Ovary (tissue), 9 donors: ENCODE measurements around the gene SERPINA4. TPM values are rescaled to one million over a fixed set of nuclear protein-coding genes. Genes with fewer than 3 reads are reported as not detected.

ENCODE experiments used
- DNase-seq, 5 donors: peaks; one replicate each; pipeline ENCODE4 v3.0.0-alpha.2; 2019 to 2020
- H3K27ac ChIP-seq, 2 donors: fragments of 200-600 bp; one replicate each; pipeline versions ENCODE4 v1.5.1 to v1.8.0; 2019 to 2022
- H3K27me3 ChIP-seq: fragments of 200-600 bp; one replicate; pipeline ENCODE4 v1.8.0; 2022
- H3K36me3 ChIP-seq: fragments of 200-600 bp; sonication (generic); one replicate; pipeline ENCODE4 v1.5.1; 2019
- H3K4me1 ChIP-seq: one replicate; pipeline ENCODE4 v1.8.1; 2013; ENCODE audit warnings: mild to moderate bottlenecking, moderate library complexity; ENCODE audit not compliant: insufficient read depth
- H3K4me3 ChIP-seq: fragments of 200-600 bp; sonication (generic); one replicate; pipeline ENCODE4 v1.5.1; 2017
- H3K9me3 ChIP-seq, 2 donors: fragments of 200-600 bp in 1 of 2; sonication (generic) in 1 of 2; one replicate each; pipeline versions ENCODE4 v1.5.1 to v1.8.1; 2013 to 2019; ENCODE audit warnings: mild to moderate bottlenecking in 1 of 2, moderate library complexity in 1 of 2
- EP300 ChIP-seq: sonication (generic); formaldehyde crosslinking; IDR thresholded peaks from one replicate; pipeline ENCODE4 v1.6.1; 2017; ENCODE audit warnings: antibody characterized with exemption
- POLR2A ChIP-seq: fragments of 450-650 bp; IDR thresholded peaks from one replicate; pipeline ENCODE4 v1.6.1; 2017; ENCODE audit warnings: antibody characterized with exemption, mild to moderate bottlenecking, moderate library complexity
- WGBS, 3 donors: extraction: QIAGEN DNeasy Blood & Tissue Kit in 1 of 3; methylation state at CpG; one replicate each; pipeline versions ENCODE4 v1.1.5 to v1.1.7; 2013 to 2017; 5-methylcytosine and 5-hydroxymethylcytosine counted together
- intact Hi-C, 4 donors: fragments of 100-400 bp; cut with DNase I; formaldehyde crosslinking; loops; one replicate each; pipeline versions ENCODE4 v1.11.0 to v1.15.1; 2022 to 2023
- polyA plus RNA-seq, 2 donors: library from polyadenylated mRNA; stranded (reverse); fragments of 200-250 nt in 1 of 2; fragments of 350-450 nt in 1 of 2; fragmentation: Illumina TruSeq in 1 of 2; extraction: RNeasy Lipid Tissue Mini Kit (QIAGEN cat#74804) in 1 of 2; gene quantifications; one replicate each; pipeline ENCODE4 v1.2.3, GENCODE V29; 2013 to 2014
- total RNA-seq, 7 donors: library from RNA; depleted of rRNA in 2 of 7; stranded (reverse); fragments of >200 nt in 2 of 7; fragmentation: NEBNext Ultra II Directional in 3 of 7; extraction: Animal tissue kit (Norgen Biotek cat#: 25700) in 3 of 7; gene quantifications; one replicate each; pipeline versions ENCODE4 v1.1.0 to v1.2.4, GENCODE V29; 2016 to 2023
- TF ChIP-seq, protein P1 (sequence below), 3 donors: fragments of 450-650 bp in 2 of 3; fragments of 200-600 bp in 1 of 3; IDR thresholded peaks; one replicate each; pipeline versions ENCODE4 v1.5.1 to v1.8.0; 2016 to 2022; ENCODE audit warnings: antibody characterized with exemption in 3 of 3, mild to moderate bottlenecking in 1 of 3
- donor health status: DM: no; HTN: no; CAD: no; lungs with moderate emphysema.
- donor health status: DM: no; HTN: no; CAD: no.
- donor health status: Bipolar disorder and iron deficiency.
- donor health status: DM: yes; HTN: yes; CAD: no.
- donor health status: DM: no; HTN: no; CAD: no.
- donor health status: DM: yes; HTN: yes; CAD: no.

The SERPINA4 gene
- total and polyA plus RNA-seq, 9 donors: 0.11 to 0.22 (median 0.15) TPM; not detected in 5

GRCh38 chr14:94586635-94587034, 25.4 kb downstream of the SERPINA4 start:
- Histone ChIP-seq H3K9me3 (no peaks in the 10 kb centered on the region), H3K27me3 (no peaks in the 10 kb centered on the region), H3K36me3 (no peaks in the 10 kb centered on the region), H3K27ac (no peak overlapping the region), H3K4me1 (peaks cover 18% of the 10 kb centered on the region), H3K4me3 (no peak overlapping the region)
- TF ChIP-seq POLR2A (no peak), EP300 (no peak)
- TF ChIP-seq, protein P1, sequence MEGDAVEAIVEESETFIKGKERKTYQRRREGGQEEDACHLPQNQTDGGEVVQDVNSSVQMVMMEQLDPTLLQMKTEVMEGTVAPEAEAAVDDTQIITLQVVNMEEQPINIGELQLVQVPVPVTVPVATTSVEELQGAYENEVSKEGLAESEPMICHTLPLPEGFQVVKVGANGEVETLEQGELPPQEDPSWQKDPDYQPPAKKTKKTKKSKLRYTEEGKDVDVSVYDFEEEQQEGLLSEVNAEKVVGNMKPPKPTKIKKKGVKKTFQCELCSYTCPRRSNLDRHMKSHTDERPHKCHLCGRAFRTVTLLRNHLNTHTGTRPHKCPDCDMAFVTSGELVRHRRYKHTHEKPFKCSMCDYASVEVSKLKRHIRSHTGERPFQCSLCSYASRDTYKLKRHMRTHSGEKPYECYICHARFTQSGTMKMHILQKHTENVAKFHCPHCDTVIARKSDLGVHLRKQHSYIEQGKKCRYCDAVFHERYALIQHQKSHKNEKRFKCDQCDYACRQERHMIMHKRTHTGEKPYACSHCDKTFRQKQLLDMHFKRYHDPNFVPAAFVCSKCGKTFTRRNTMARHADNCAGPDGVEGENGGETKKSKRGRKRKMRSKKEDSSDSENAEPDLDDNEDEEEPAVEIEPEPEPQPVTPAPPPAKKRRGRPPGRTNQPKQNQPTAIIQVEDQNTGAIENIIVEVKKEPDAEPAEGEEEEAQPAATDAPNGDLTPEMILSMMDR (IDR thresholded peaks at IDR 0.05): no peak
- intact Hi-C loops: no loop called here
- DNase-seq: no peak
- 85 to 92% (median 88%) methylated on average over 4 of the region's 4 CpGs for WGBS, 3 donors

DNA sequence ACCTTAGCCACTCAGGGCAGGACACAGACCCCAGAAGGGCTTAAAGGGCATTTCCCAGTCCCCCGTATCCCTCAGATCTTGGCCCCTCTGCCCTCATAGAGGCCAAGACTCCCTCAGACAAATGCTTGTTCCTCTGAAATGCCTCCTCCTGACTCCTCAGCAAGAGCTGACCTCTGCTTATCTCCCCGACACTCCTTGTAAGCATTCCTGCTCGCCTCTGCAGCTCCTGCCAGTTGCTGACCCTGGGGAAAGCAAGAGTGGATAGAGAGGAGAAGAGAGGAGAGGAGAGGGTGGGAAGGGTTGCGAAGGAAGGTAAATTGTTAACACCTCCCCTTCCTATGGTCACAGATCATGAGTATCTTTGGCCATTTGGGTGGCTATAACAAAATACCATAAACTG, 27.1 kb downstream of the SERPINA4 start:
- TF ChIP-seq, protein P1 (IDR thresholded peaks at IDR 0.05): no peak
- TF ChIP-seq POLR2A (no peak), EP300 (no peak)
- DNase-seq: no peak
- H3K36me3 ChIP-seq: no peaks in the 10 kb centered on the region
- peaks cover 13% of the 10 kb centered on the region for H3K4me1 ChIP-seq
- intact Hi-C loops: no loop called here
- no peak overlapping the region for H3K4me3 ChIP-seq
- no peak overlapping the region for H3K27ac ChIP-seq
- H3K27me3 ChIP-seq: no peaks in the 10 kb centered on the region
- H3K9me3 ChIP-seq: no peaks in the 10 kb centered on the region
- 39 to 55% (median 46%) methylated on average over 4 of the region's 4 CpGs for whole genome bisulfite sequencing, 3 donors

DNA sequence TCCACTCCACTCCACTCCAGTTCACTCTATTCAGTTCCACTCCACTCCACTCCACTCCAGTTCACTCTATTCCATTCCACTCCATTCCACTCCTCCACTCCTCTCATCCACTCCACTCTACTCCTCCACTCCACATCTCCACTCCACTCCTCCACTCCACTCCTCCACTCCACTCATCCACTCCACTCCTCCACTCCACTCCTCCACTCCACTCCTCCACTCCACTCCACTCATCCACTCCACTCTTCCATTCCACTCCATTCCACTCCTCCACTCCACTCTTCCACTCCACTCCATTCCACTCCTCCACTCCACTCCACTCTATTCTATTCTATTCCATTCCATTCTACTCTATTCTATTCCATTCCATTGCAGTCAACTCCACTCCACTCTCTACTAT, 29.8 kb downstream of the SERPINA4 start:
- H3K9me3 ChIP-seq: no peaks in the 10 kb centered on the region
- no peak overlapping the region for H3K4me3 ChIP-seq
- no peaks in the 10 kb centered on the region for H3K27me3 ChIP-seq
- H3K4me1 ChIP-seq: peaks cover 21% of the 10 kb centered on the region
- intact Hi-C loops: no loop called here
- no peak overlapping the region for H3K27ac ChIP-seq
- no peak for TF ChIP-seq POLR2A
- no peak for TF ChIP-seq EP300
- TF ChIP-seq, protein P1 (IDR thresholded peaks at IDR 0.05): no peak
- DNase-seq: no peak
- no peaks in the 10 kb centered on the region for H3K36me3 ChIP-seq

DNA sequence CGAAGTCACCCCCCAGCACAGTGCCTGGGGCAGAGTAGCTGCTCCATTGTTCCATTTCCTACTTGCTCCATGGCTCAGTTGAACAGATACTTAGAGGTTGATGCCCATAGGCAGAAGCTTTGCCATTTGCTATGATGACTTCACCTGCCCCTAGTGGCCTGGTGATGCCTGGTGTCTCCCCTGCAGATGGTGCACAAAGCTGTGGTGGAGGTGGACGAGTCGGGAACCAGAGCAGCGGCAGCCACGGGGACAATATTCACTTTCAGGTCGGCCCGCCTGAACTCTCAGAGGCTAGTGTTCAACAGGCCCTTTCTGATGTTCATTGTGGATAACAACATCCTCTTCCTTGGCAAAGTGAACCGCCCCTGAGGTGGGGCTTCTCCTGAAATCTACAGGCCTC, 30.6 kb downstream of the SERPINA4 start:
- 95 to 98% (median 96%) methylated on average over 8 of the region's 8 CpGs for WGBS, 3 donors
- TF ChIP-seq EP300: no peak
- TF ChIP-seq POLR2A: no peak
- TF ChIP-seq, protein P1 (IDR thresholded peaks at IDR 0.05): no peak
- no peaks in the 10 kb centered on the region for H3K36me3 ChIP-seq
- no peak overlapping the region for H3K4me3 ChIP-seq
- H3K9me3 ChIP-seq: no peaks in the 10 kb centered on the region
- DNase-seq: no peak
- no peak overlapping the region for H3K27ac ChIP-seq
- intact Hi-C loops: no loop called here
- peaks cover 21% of the 10 kb centered on the region for H3K4me1 ChIP-seq
- H3K27me3 ChIP-seq: no peaks in the 10 kb centered on the region

DNA sequence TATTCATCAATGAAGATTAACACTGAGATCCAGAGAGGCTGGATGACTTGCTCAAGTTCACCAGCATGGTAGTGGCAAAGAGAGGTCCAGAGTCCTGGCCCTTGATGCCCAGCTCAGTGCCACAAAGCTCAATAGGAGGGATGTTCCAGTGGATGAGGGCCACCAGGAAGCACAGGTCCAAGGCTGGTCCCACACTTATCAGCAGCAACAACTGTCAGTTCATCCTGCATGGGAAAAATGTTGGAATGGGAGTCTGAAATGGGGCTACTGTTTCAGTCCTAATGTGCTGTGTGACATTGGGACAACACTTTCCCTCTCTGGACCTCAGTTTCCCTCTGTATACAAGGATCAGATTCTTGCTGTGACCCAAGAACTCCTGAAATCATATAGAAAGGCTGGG, 31.2 kb downstream of the SERPINA4 start:
- Histone ChIP-seq H3K27me3 (no peaks in the 10 kb centered on the region), H3K9me3 (no peaks in the 10 kb centered on the region), H3K4me1 (peaks cover 21% of the 10 kb centered on the region), H3K27ac (no peak overlapping the region), H3K4me3 (no peak overlapping the region), H3K36me3 (no peaks in the 10 kb centered on the region)
- intact Hi-C loops: no loop called here
- no peak for DNase-seq
- TF ChIP-seq POLR2A (no peak), EP300 (no peak)
- TF ChIP-seq, protein P1 (IDR thresholded peaks at IDR 0.05): no peak
